K562 (cell line): ENCODE results near the gene XCL1. TPM values are rescaled to one million over a fixed set of nuclear protein-coding genes. Genes with fewer than 3 reads are reported as not detected.

Experiments used
- ATAC-seq: fragments of 200-7000 bp; cut with Tn5 transposase; 3 replicates; pipeline ENCODE4 v1.9.1; 2020; ENCODE audit warnings: moderate library complexity
- BruUV-seq: library from RNA; stranded (reverse); fragments of 400-500 nt; replicated peaks from 2 replicates; lab custom pipeline; 2021; lab: Mats Ljungman, UMichigan
- CTCF ChIA-PET: fragments of 300-600 bp; formaldehyde crosslinking; extraction: SDS; loops from one replicate; lab custom pipeline; 2021; ENCODE audit warnings: low intra/inter-chr PET ratio; lab: Yijun Ruan, JAX
- POLR2A ChIA-PET: fragments of 300-600, 350-650 bp; sonication (Branson Sonifier 250); formaldehyde crosslinking; extraction: SDS; loops from one replicate; lab custom pipeline; 2021; ENCODE audit warnings: antibody characterized with exemption, inconsistent platforms; lab: Yijun Ruan, JAX
- DNase-seq, 4 experiments: peaks; one replicate each; pipeline versions ENCODE4 v3.0.0 to v3.0.0-alpha.2; 2011 to 2018; ENCODE audit warnings: low spot score in 3 of 4, mixed read lengths in 3 of 4; ENCODE audit errors: extremely low read depth in 1 of 4
- FAIRE-seq: peaks from 2 replicates; lab custom pipeline; 2011; peaks lifted over from hg19 to GRCh38; lab: Jason Lieb, UNC
- H2AFZ ChIP-seq: 2 replicates; pipeline ENCODE4 v1.6.0; 2011; ENCODE audit warnings: low read depth, low read length, control low read depth, inconsistent platforms
- H3K27ac ChIP-seq: fragments of 200-600 bp; 3 replicates; pipeline ENCODE4 v1.8.0; 2011; ENCODE audit warnings: low read depth, mild to moderate bottlenecking, control low read depth, inconsistent platforms, low read length, moderate library complexity, mixed read lengths; ENCODE audit errors: extremely low read depth
- H3K27me3 ChIP-seq, 2 experiments: fragments of 300-600 bp in 1 of 2; 2 replicates in 1 of 2; 3 replicates in 1 of 2; pipeline versions ENCODE4 v1.6.0 to v1.8.0; 2011; ENCODE audit warnings: inconsistent platforms in 2 of 2, low read length in 2 of 2, mild to moderate bottlenecking in 1 of 2, mixed read lengths in 1 of 2, moderate library complexity in 1 of 2; ENCODE audit not compliant: control insufficient read depth in 2 of 2, insufficient read depth in 2 of 2
- H3K36me3 ChIP-seq: fragments of 300-600 bp; 3 replicates; pipeline ENCODE4 v1.8.0; 2011; ENCODE audit warnings: mild to moderate bottlenecking, low read length, inconsistent platforms; ENCODE audit not compliant: control insufficient read depth, insufficient read depth
- H3K4me1 ChIP-seq, 2 experiments: fragments of 200-600 bp in 1 of 2; replicated peaks in 1 of 2; 2 replicates in 1 of 2; 3 replicates in 1 of 2; pipeline versions ENCODE4 v1.5.1 to v1.8.0; 2011; ENCODE audit warnings: inconsistent platforms in 2 of 2, low read length in 2 of 2, mild to moderate bottlenecking in 1 of 2, mixed read lengths in 1 of 2, moderate library complexity in 1 of 2; ENCODE audit not compliant: control insufficient read depth in 2 of 2, insufficient read depth in 2 of 2
- H3K4me2 ChIP-seq: 2 replicates; pipeline ENCODE4 v1.6.1; 2011; ENCODE audit warnings: low read length, control low read depth, inconsistent platforms, mixed read lengths; ENCODE audit not compliant: insufficient read depth
- H3K4me3 ChIP-seq: fragments of 200-600 bp; sonication (generic), shearing (Covaris generic); 2 replicates; pipeline ENCODE4 v1.5.1; 2016; ENCODE audit warnings: control low read depth, inconsistent platforms
- H3K79me2 ChIP-seq: fragments of 200-600 bp; 3 replicates; pipeline ENCODE4 v1.8.0; 2011; ENCODE audit warnings: low read length, inconsistent platforms; ENCODE audit not compliant: control insufficient read depth, insufficient read depth
- H3K9ac ChIP-seq, 2 experiments: 2 replicates each; pipeline versions ENCODE4 v1.6.0 to v1.6.1; 2011; ENCODE audit warnings: low read depth in 2 of 2, low read length in 2 of 2, control low read depth in 1 of 2, inconsistent platforms in 1 of 2, mild to moderate bottlenecking in 1 of 2, mixed read lengths in 1 of 2; ENCODE audit not compliant: insufficient read depth in 1 of 2
- H3K9me1 ChIP-seq: one replicate; pipeline ENCODE4 v1.6.0; 2011; ENCODE audit warnings: inconsistent platforms, mild to moderate bottlenecking, low read length, moderate library complexity; ENCODE audit not compliant: control insufficient read depth, insufficient read depth
- H3K9me3 ChIP-seq: replicated peaks from 2 replicates; pipeline ENCODE4 v1.5.1; 2011; ENCODE audit warnings: low read depth, low read length, inconsistent platforms; ENCODE audit not compliant: control insufficient read depth, insufficient read depth
- H4K20me1 ChIP-seq: replicated peaks from 2 replicates; pipeline ENCODE4 v1.6.1; 2011; ENCODE audit warnings: low read length, inconsistent platforms, mixed read lengths; ENCODE audit not compliant: control insufficient read depth, insufficient read depth
- BMI1 ChIP-seq: fragments of 150-350 bp; IDR thresholded peaks from 2 replicates; pipeline ENCODE4 v1.6.1; 2014; ENCODE audit warnings: low read length
- HSF4 ChIP-seq: fragments of 250-450 bp; sonication (Bioruptor Pico); IDR thresholded peaks from 2 replicates; pipeline ENCODE4 v2.1.2; 2022; ENCODE audit warnings: mild to moderate bottlenecking, moderate library complexity, borderline replicate concordance
- NCOA1 ChIP-seq: fragments of 450-650 bp; IDR thresholded peaks from 2 replicates; pipeline ENCODE4 v1.6.1; 2016; ENCODE audit warnings: low read depth
- NFXL1 ChIP-seq: fragments of 450-650 bp; formaldehyde crosslinking; IDR thresholded peaks from 2 replicates; pipeline ENCODE4 v1.4.0; 2021; ENCODE audit warnings: mild to moderate bottlenecking
- PHF21A ChIP-seq: fragments of 450-650 bp; IDR thresholded peaks from 2 replicates; pipeline ENCODE4 v1.6.1; 2017; ENCODE audit warnings: low read depth, borderline replicate concordance
- RBM39 ChIP-seq: fragments of 200-400 bp; formaldehyde crosslinking; optimal IDR thresholded peaks from 2 replicates; pipeline ENCODE3; 2018; ENCODE audit warnings: low read depth, low read length
- TBL1XR1 ChIP-seq, 2 experiments: IDR thresholded peaks; 2 replicates each; pipeline ENCODE4 v1.6.1; 2012; ENCODE audit warnings: improper control_type of control experiment in 2 of 2, low read length in 2 of 2, mild to moderate bottlenecking in 1 of 2
- ZNF644 ChIP-seq: fragments of 200-800 bp; sonication (Bioruptor generic); IDR thresholded peaks from 2 replicates; pipeline ENCODE4 v1.6.1; 2016; ENCODE audit warnings: low read depth, missing genetic modification characterization, missing compliant biosample characterization
- ZNF764 ChIP-seq: fragments of 250-450 bp; sonication (Bioruptor Pico); IDR thresholded peaks from 2 replicates; pipeline ENCODE4 v1.4.0; 2020; ENCODE audit warnings: low read depth, mild to moderate bottlenecking, moderate library complexity
- WGBS: fragments of 100-300 bp; shearing (Covaris generic); methylation state at CpG from one replicate; pipeline ENCODE4 v1.1.6; 2016; ENCODE audit warnings: low coverage, mixed read lengths; ENCODE audit not compliant: insufficient coverage; ENCODE audit errors: missing lambda C conversion rate; 5-methylcytosine and 5-hydroxymethylcytosine counted together
- in situ Hi-C: fragments of 300-500 bp; cut with MboI; formaldehyde crosslinking; loops from 4 replicates; pipeline ENCODE4 v1.15.0; 2018; ENCODE audit warnings: inconsistent platforms, mixed read lengths
- intact Hi-C: fragments of 100-400 bp; cut with micrococcal nuclease; formaldehyde crosslinking; loops from 2 replicates; pipeline ENCODE4 v1.14.2; 2022
- polyA plus RNA-seq, 8 experiments: library from polyadenylated mRNA; depleted of rRNA in 4 of 8; stranded (reverse) in 5 of 8; unstranded in 3 of 8; fragments of >200 nt; fragmentation: Nextera tagmentation in 2 of 8; fragmentation: Illumina TruSeq in 1 of 8; extraction: Ambion mirVana in 2 of 8; extraction: Trizol in 1 of 8; gene quantifications; 2 replicates each; pipeline versions ENCODE4 v1.2.1 to v1.2.3, GENCODE V29; 2011 to 2014; ENCODE audit warnings: inconsistent platforms in 1 of 8, missing spikeins in 1 of 8
- total RNA-seq, 7 experiments: library from RNA; depleted of rRNA in 6 of 7; stranded (reverse); fragments of >200 nt in 6 of 7; fragmentation: Illumina TruSeq in 2 of 7; extraction: Trizol in 2 of 7; gene quantifications; 2 replicates each; pipeline versions ENCODE4 v1.2.1 to v1.2.3, GENCODE V29; 2011 to 2021; ENCODE audit warnings: low replicate concordance in 1 of 7
- TF ChIP-seq, protein P1 (sequence below): fragments of 450-650 bp; IDR thresholded peaks from 2 replicates; pipeline ENCODE4 v1.6.1; 2017; ENCODE audit warnings: antibody characterized with exemption
- TF ChIP-seq, protein P2 (sequence below): sonication (generic); formaldehyde crosslinking; IDR thresholded peaks from 2 replicates; pipeline ENCODE4 v1.8.1; 2023; ENCODE audit warnings: mild to moderate bottlenecking, missing genetic modification reagents

Gene XCL1
- total and polyA plus RNA-seq, 9 of the 15 experiments (the other 6 are each of a cell fraction or from before 2014, with no cell fraction given), result 0.06 to 0.09 (median 0.06) TPM; not detected in 6

DNA sequence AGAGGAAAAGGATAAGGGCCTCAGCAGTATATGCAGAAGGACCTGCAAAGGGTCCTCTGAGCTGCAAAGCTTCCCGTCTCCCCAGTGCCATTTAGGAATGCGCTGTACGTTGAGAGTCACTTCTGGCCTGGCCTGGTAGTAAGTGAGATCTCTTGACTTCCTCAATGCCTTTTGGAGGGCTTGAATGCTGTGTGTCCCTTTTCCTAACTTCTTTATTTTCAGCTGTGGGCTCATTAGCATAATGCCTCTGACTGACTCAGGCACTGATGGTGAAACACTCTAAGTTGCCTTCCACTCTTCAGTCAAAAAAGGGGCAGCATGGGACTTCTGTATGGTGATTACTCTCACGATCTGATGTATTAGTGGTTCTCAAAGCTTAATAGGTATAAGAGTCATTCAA, 49.9 kb downstream of the XCL1 start:
- Histone ChIP-seq H3K9me3 (no peaks in the 10 kb centered on the region), H3K9me1 (no peaks in the 10 kb centered on the region), H3K4me1 (no peaks in the 10 kb centered on the region), H2AFZ (no peak overlapping the region), H3K27me3 (peaks cover 0 to 7% of the 10 kb centered on the region in 2 experiments; a peak in 1 of 5 replicates), H3K4me2 (no peak overlapping the region), H3K36me3 (no peaks in the 10 kb centered on the region), H4K20me1 (no peaks in the 10 kb centered on the region), H3K9ac (no peak overlapping the region)
- no peak for FAIRE-seq
- in situ Hi-C loops, result no loop called here
- ChIA-PET CTCF (no interaction called here), POLR2A (no interaction called here)
- no peak for DNase-seq
- intact Hi-C loops, result no loop called here
- 2% methylated on average over 4 of the region's 4 CpGs for WGBS
- ATAC-seq, result no peak
- TF ChIP-seq, protein P1, sequence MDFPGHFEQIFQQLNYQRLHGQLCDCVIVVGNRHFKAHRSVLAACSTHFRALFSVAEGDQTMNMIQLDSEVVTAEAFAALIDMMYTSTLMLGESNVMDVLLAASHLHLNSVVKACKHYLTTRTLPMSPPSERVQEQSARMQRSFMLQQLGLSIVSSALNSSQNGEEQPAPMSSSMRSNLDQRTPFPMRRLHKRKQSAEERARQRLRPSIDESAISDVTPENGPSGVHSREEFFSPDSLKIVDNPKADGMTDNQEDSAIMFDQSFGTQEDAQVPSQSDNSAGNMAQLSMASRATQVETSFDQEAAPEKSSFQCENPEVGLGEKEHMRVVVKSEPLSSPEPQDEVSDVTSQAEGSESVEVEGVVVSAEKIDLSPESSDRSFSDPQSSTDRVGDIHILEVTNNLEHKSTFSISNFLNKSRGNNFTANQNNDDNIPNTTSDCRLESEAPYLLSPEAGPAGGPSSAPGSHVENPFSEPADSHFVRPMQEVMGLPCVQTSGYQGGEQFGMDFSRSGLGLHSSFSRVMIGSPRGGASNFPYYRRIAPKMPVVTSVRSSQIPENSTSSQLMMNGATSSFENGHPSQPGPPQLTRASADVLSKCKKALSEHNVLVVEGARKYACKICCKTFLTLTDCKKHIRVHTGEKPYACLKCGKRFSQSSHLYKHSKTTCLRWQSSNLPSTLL, result no peak
- TF ChIP-seq BMI1, result no peak
- TF ChIP-seq NFXL1, result no peak
- no peak for TF ChIP-seq ZNF764
- no peak for TF ChIP-seq TBL1XR1 (IDR thresholded peaks at IDR 0.05; ENCODE audit: low read length in 2 of 2)
- TF ChIP-seq HSF4, result no peak
- no peak for TF ChIP-seq PHF21A
- no peak for TF ChIP-seq NCOA1
- TF ChIP-seq, protein P2, sequence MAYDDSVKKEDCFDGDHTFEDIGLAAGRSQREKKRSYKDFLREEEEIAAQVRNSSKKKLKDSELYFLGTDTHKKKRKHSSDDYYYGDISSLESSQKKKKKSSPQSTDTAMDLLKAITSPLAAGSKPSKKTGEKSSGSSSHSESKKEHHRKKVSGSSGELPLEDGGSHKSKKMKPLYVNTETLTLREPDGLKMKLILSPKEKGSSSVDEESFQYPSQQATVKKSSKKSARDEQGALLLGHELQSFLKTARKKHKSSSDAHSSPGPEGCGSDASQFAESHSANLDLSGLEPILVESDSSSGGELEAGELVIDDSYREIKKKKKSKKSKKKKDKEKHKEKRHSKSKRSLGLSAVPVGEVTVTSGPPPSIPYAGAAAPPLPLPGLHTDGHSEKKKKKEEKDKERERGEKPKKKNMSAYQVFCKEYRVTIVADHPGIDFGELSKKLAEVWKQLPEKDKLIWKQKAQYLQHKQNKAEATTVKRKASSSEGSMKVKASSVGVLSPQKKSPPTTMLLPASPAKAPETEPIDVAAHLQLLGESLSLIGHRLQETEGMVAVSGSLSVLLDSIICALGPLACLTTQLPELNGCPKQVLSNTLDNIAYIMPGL, result no peak
- no peak for TF ChIP-seq RBM39
- no peak for TF ChIP-seq ZNF644 (tag)
- TF ChIP-seq, all 486 proteins: peak for 0
- Histone ChIP-seq H3K4me3 (no peak overlapping the region), H3K79me2 (no peaks in the 10 kb centered on the region), H3K27ac (no peak overlapping the region)
- no TSS peak for BruUV-seq
